Measurements from ENCODE around the gene KIF2A.

GRCh38 chr5:62347928-62348327 lies 41.9 kb downstream of the KIF2A start:
- TF ChIP-seq CTCF (IDR thresholded peaks at IDR 0.05; ENCODE audit: extremely low read depth in 1 of 2, insufficient read depth in 1 of 2, low read depth in 1 of 2, low read length in 2 of 2) (no peak), MAX (IDR thresholded peaks at IDR 0.05; ENCODE audit: insufficient read depth, insufficient read length) (no peak)

All from endothelial cell of umbilical vein (primary cell).